K562 (cell line): Measurements from ENCODE around the gene NTPCR. TPM values are rescaled to one million over a fixed set of nuclear protein-coding genes. Genes with fewer than 3 reads are reported as not detected.

Experiments
- ATAC-seq: fragments of 200-7000 bp; cut with Tn5 transposase; 3 replicates; pipeline ENCODE4 v1.9.1; 2020; ENCODE audit warnings: moderate library complexity
- BruUV-seq: library from RNA; stranded (reverse); fragments of 400-500 nt; replicated peaks from 2 replicates; lab custom pipeline; 2021; lab: Mats Ljungman, UMichigan
- CTCF ChIA-PET: fragments of 300-600 bp; formaldehyde crosslinking; extraction: SDS; loops from one replicate; lab custom pipeline; 2021; ENCODE audit warnings: low intra/inter-chr PET ratio; lab: Yijun Ruan, JAX
- POLR2A ChIA-PET: fragments of 300-600, 350-650 bp; sonication (Branson Sonifier 250); formaldehyde crosslinking; extraction: SDS; loops from one replicate; lab custom pipeline; 2021; ENCODE audit warnings: antibody characterized with exemption, inconsistent platforms; lab: Yijun Ruan, JAX
- DNase-seq, 4 experiments: peaks; one replicate each; pipeline versions ENCODE4 v3.0.0 to v3.0.0-alpha.2; 2011 to 2018; ENCODE audit warnings: low spot score in 3 of 4, mixed read lengths in 3 of 4; ENCODE audit errors: extremely low read depth in 1 of 4
- FAIRE-seq: peaks from 2 replicates; lab custom pipeline; 2011; peaks lifted over from hg19 to GRCh38; lab: Jason Lieb, UNC
- H2AFZ ChIP-seq: 2 replicates; pipeline ENCODE4 v1.6.0; 2011; ENCODE audit warnings: low read depth, low read length, control low read depth, inconsistent platforms
- H3K27ac ChIP-seq: fragments of 200-600 bp; 3 replicates; pipeline ENCODE4 v1.8.0; 2011; ENCODE audit warnings: low read depth, mild to moderate bottlenecking, control low read depth, inconsistent platforms, low read length, moderate library complexity, mixed read lengths; ENCODE audit errors: extremely low read depth
- H3K27me3 ChIP-seq, 2 experiments: fragments of 300-600 bp in 1 of 2; 2 replicates in 1 of 2; 3 replicates in 1 of 2; pipeline versions ENCODE4 v1.6.0 to v1.8.0; 2011; ENCODE audit warnings: inconsistent platforms in 2 of 2, low read length in 2 of 2, mild to moderate bottlenecking in 1 of 2, mixed read lengths in 1 of 2, moderate library complexity in 1 of 2; ENCODE audit not compliant: control insufficient read depth in 2 of 2, insufficient read depth in 2 of 2
- H3K36me3 ChIP-seq: fragments of 300-600 bp; 3 replicates; pipeline ENCODE4 v1.8.0; 2011; ENCODE audit warnings: mild to moderate bottlenecking, low read length, inconsistent platforms; ENCODE audit not compliant: control insufficient read depth, insufficient read depth
- H3K4me1 ChIP-seq, 2 experiments: fragments of 200-600 bp in 1 of 2; replicated peaks in 1 of 2; 2 replicates in 1 of 2; 3 replicates in 1 of 2; pipeline versions ENCODE4 v1.5.1 to v1.8.0; 2011; ENCODE audit warnings: inconsistent platforms in 2 of 2, low read length in 2 of 2, mild to moderate bottlenecking in 1 of 2, mixed read lengths in 1 of 2, moderate library complexity in 1 of 2; ENCODE audit not compliant: control insufficient read depth in 2 of 2, insufficient read depth in 2 of 2
- H3K4me2 ChIP-seq: 2 replicates; pipeline ENCODE4 v1.6.1; 2011; ENCODE audit warnings: low read length, control low read depth, inconsistent platforms, mixed read lengths; ENCODE audit not compliant: insufficient read depth
- H3K4me3 ChIP-seq: fragments of 200-600 bp; sonication (generic), shearing (Covaris generic); 2 replicates; pipeline ENCODE4 v1.5.1; 2016; ENCODE audit warnings: control low read depth, inconsistent platforms
- H3K79me2 ChIP-seq: fragments of 200-600 bp; 3 replicates; pipeline ENCODE4 v1.8.0; 2011; ENCODE audit warnings: low read length, inconsistent platforms; ENCODE audit not compliant: control insufficient read depth, insufficient read depth
- H3K9ac ChIP-seq, 2 experiments: 2 replicates each; pipeline versions ENCODE4 v1.6.0 to v1.6.1; 2011; ENCODE audit warnings: low read depth in 2 of 2, low read length in 2 of 2, control low read depth in 1 of 2, inconsistent platforms in 1 of 2, mild to moderate bottlenecking in 1 of 2, mixed read lengths in 1 of 2; ENCODE audit not compliant: insufficient read depth in 1 of 2
- H3K9me1 ChIP-seq: one replicate; pipeline ENCODE4 v1.6.0; 2011; ENCODE audit warnings: inconsistent platforms, mild to moderate bottlenecking, low read length, moderate library complexity; ENCODE audit not compliant: control insufficient read depth, insufficient read depth
- H3K9me3 ChIP-seq: replicated peaks from 2 replicates; pipeline ENCODE4 v1.5.1; 2011; ENCODE audit warnings: low read depth, low read length, inconsistent platforms; ENCODE audit not compliant: control insufficient read depth, insufficient read depth
- H4K20me1 ChIP-seq: replicated peaks from 2 replicates; pipeline ENCODE4 v1.6.1; 2011; ENCODE audit warnings: low read length, inconsistent platforms, mixed read lengths; ENCODE audit not compliant: control insufficient read depth, insufficient read depth
- ELF4 ChIP-seq: fragments of 450-650 bp; formaldehyde crosslinking; IDR thresholded peaks from 2 replicates; pipeline ENCODE4 v1.4.0; 2022; ENCODE audit warnings: missing genetic modification characterization
- JUNB ChIP-seq: fragments of 450-650 bp; formaldehyde crosslinking; conservative IDR thresholded peaks from 2 replicates; pipeline ENCODE4 v1.4.0; 2020; ENCODE audit warnings: mild to moderate bottlenecking
- LEF1 ChIP-seq: fragments of 450-650 bp; IDR thresholded peaks from 2 replicates; pipeline ENCODE4 v1.6.1; 2016; ENCODE audit warnings: mild to moderate bottlenecking
- PRMT5 ChIP-seq: sonication (generic); formaldehyde crosslinking; IDR thresholded peaks from 2 replicates; pipeline ENCODE4 v1.5.0; 2020; ENCODE audit warnings: missing genetic modification reagents
- ZNF280B ChIP-seq: fragments of 250-450 bp; sonication (Bioruptor Pico); IDR thresholded peaks from 2 replicates; pipeline ENCODE4 v1.5.1; 2021; ENCODE audit warnings: mild to moderate bottlenecking
- ZNF431 ChIP-seq: sonication (generic); formaldehyde crosslinking; IDR thresholded peaks from 2 replicates; pipeline ENCODE4 v1.8.0; 2022; ENCODE audit warnings: mild to moderate bottlenecking, missing genetic modification reagents
- ZNF830 ChIP-seq: fragments of 250-450 bp; sonication (Bioruptor Pico); IDR thresholded peaks from 2 replicates; pipeline ENCODE4 v1.5.0; 2021; ENCODE audit warnings: mild to moderate bottlenecking
- WGBS: fragments of 100-300 bp; shearing (Covaris generic); methylation state at CpG from one replicate; pipeline ENCODE4 v1.1.6; 2016; ENCODE audit warnings: low coverage, mixed read lengths; ENCODE audit not compliant: insufficient coverage; ENCODE audit errors: missing lambda C conversion rate; 5-methylcytosine and 5-hydroxymethylcytosine counted together
- in situ Hi-C: fragments of 300-500 bp; cut with MboI; formaldehyde crosslinking; loops from 4 replicates; pipeline ENCODE4 v1.15.0; 2018; ENCODE audit warnings: inconsistent platforms, mixed read lengths
- intact Hi-C: fragments of 100-400 bp; cut with micrococcal nuclease; formaldehyde crosslinking; loops from 2 replicates; pipeline ENCODE4 v1.14.2; 2022
- polyA plus RNA-seq, 8 experiments: library from polyadenylated mRNA; depleted of rRNA in 4 of 8; stranded (reverse) in 5 of 8; unstranded in 3 of 8; fragments of >200 nt; fragmentation: Nextera tagmentation in 2 of 8; fragmentation: Illumina TruSeq in 1 of 8; extraction: Ambion mirVana in 2 of 8; extraction: Trizol in 1 of 8; gene quantifications; 2 replicates each; pipeline versions ENCODE4 v1.2.1 to v1.2.3, GENCODE V29; 2011 to 2014; ENCODE audit warnings: inconsistent platforms in 1 of 8, missing spikeins in 1 of 8
- total RNA-seq, 7 experiments: library from RNA; depleted of rRNA in 6 of 7; stranded (reverse); fragments of >200 nt in 6 of 7; fragmentation: Illumina TruSeq in 2 of 7; extraction: Trizol in 2 of 7; gene quantifications; 2 replicates each; pipeline versions ENCODE4 v1.2.1 to v1.2.3, GENCODE V29; 2011 to 2021; ENCODE audit warnings: low replicate concordance in 1 of 7

Gene NTPCR
- total and polyA plus RNA-seq, 9 of the 15 experiments (the other 6 are each of a cell fraction or from before 2014, with no cell fraction given), result 19.3 to 105 (median 48.8) TPM

DNA sequence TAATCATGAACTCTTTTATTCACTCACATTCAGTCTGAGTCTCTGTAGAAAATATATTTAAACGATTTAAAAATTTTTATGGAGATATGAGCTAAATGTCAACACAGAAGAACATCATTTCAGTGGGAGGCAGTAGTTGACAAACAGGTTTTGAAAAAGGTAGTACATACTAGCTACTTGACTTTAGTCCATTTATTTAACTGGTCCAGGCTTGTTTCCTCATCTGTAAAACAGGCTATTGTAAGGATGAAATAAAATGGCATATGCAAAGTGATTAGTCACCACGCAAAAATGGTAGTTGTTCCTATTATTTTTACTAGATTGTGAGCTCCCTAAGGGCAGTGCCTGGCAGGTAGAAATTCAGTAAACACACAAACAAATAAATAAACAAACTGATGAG lies 75.2 kb downstream of the NTPCR start:
- no TSS peak for BruUV-seq
- WGBS, result 0% methylated on average over 2 of the region's 2 CpGs
- no peak for FAIRE-seq

More for the DNA sequence above, 75.2 kb downstream of the NTPCR start:
- Histone ChIP-seq H3K4me3 (no peak overlapping the region), H3K79me2 (no peaks in the 10 kb centered on the region), H3K9me1 (no peaks in the 10 kb centered on the region), H3K9me3 (no peaks in the 10 kb centered on the region), H3K27me3 (peaks cover 0 to 29% of the 10 kb centered on the region in 2 experiments; a peak in 3 of 5 replicates), H3K27ac (no peak overlapping the region), H4K20me1 (no peaks in the 10 kb centered on the region), H3K4me2 (no peak overlapping the region), H3K36me3 (no peaks in the 10 kb centered on the region), H2AFZ (no peak overlapping the region), H3K4me1 (no peaks in the 10 kb centered on the region), H3K9ac (no peak overlapping the region)
- intact Hi-C loops, result loop anchor here (10.0 kb wide), 1 partner anchor 391 kb away; the partner anchor contains the start of gene SIPA1L2
- no peak for DNase-seq
- in situ Hi-C loops, result no loop called here
- TF ChIP-seq ZNF830 (CRISPR knock-in tag), result no peak
- TF ChIP-seq LEF1, result no peak
- no peak for TF ChIP-seq ELF4 (CRISPR knock-in tag)
- no peak for TF ChIP-seq ZNF431 (CRISPR knock-in tag)
- no peak for TF ChIP-seq JUNB (CRISPR knock-in tag)
- TF ChIP-seq PRMT5 (CRISPR knock-in tag), result no peak
- TF ChIP-seq ZNF280B (CRISPR knock-in tag), result no peak
- CTCF ChIA-PET, result no interaction called here
- ATAC-seq, result no peak
- POLR2A ChIA-PET, result interaction anchor here (1.0 to 1.9 kb wide), 3 partner anchors 12 to 47 kb away, joined by 3 to 6 read pairs (median 3); no protein-coding TSS in a partner anchor
